Activated gamma-delta T cell treated with anti-CD3 and anti-CD28 coated beads, Interleukin-2, amount 50 U/mL, for 16 hours (primary cell): ENCODE measurements around the gene HTN3.
"Not testable (repeated sequence)": the region's sequence is repeated elsewhere in the genome, so short reads cannot be mapped to it uniquely, and the experiment has no call there.

ENCODE experiments used
- DNase-seq: peaks from one replicate; pipeline ENCODE4 v3.0.0-alpha.2; 2020; ENCODE audit warnings: low read depth

Gene HTN3

DNA sequence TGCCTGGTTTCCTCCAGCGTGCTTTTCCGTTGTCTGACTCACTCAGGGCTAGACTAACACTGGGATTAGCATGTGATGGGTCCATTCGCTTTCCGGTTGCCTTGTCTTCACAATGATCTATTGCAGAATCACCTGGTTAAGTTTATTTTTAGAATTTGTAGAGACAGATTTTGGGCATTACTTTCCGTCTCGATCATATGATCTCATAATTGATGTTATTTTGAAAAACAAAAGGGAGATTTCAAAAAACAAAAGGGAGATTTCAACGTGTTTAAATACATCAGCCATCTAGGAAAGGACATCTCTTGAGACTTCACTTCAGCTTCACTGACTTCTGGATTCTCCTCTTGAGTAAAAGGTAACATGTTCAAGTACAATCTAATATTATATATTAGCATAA is at the start of gene HTN3:
HTN3 (plus strand) TSS at position 301 of the 400 bp plus-strand sequence. CDS start 2,282 bp downstream, outside the sequence.
- DNase-seq: not testable (repeated sequence)

DNA sequence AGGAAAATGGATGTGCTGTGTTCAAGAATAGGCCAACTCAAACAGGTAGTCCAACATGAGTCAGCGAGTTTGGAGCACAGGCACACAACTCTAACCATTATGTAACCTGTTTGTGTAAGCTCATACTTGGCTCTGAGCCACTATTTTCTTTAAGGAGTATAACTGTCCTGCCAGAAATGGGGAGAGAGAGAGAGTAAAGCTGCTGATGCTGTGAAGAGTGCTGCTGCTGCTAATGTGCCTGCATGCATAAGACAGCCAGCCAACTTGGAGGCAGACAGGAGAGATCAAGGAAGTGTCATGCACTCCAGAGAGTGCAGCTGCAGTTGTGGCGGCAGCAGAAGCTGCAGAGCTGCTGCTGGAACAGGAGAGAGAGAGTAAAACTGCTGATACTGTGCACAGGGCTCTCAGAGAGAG is 44.2 kb upstream of the HTN3 start:
- no peak for DNase-seq

DNA sequence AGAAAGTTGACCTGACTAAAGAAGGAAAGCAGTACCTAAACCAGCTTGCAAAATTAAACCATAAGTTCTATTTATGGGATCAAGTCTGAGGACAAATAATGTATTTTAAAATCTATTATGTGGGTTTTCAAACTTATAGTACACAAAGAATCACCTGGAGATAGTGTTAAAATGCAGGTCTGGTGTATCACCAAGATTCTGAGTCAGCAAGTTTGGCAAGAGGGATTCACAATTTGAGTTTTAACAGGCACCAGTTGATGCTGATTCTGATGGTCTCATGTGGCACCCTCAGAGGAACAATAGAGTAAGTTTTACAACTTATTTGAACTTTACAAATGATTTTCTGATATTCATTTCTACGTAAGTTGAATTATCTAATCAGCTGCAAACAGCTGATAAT is 41.6 kb upstream of the HTN3 start:
- DNase-seq: no peak

DNA sequence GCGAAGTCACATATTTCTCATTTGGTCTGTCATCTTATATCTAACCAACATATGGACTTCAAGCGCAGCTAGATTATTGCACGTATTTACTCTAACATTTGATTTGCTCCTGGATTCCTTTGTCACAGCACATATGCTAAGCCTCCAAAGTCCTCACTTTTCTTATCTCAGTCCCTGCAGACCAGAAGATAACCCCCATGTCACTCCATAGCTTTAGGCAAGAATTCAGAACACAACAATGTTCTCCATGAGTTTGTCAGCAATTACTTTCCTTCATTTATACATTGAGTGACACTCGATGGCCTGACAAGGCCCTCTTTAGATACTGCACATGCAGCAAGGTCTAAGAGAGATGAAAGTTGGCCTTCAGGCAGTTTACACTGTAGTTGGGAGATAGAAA is 37.2 kb upstream of the HTN3 start:
- DNase-seq: no peak

DNA sequence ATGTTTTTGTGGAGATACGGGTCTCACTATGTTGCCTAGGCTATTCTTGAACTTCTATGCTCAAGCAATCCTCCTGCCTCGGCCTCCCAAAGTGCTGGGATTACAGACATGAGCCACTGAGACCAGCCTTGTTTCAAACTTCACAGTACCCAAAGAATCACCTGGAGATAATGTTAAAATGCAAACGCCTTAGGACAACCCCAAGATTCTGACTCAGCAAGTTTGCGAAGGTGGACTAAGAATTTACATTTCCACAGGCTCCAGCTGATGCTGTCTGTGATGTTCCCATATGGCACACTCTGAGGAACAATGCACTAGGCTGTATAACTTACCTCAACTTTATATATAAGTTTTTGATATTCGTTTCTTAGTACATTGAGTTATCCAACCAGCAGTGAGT is 33.5 kb upstream of the HTN3 start:
- DNase-seq: no peak

DNA sequence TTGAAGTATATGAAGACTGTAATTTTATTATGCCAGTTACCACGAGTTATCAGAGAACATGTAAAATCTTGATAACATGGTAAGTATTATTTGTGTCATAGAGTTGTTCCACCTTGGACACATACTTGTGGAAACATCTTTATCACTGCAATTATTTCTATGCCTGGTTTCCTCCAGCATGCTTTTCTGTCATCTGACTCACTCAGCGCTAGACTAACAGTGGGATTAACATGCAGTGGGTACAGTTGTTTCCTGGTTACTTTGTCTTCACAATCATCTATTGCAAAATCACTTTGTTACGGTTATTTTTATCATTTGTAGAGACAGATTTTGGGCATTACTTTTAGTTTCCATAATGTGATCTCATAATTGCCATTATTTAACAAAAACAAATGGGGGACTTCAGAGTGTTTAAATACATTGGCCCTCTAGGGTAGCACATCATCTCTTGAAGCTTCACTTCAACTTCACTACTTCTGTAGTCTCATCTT is 32.7 kb upstream of the HTN3 start, which contains the start of gene STATH:
STATH (plus strand) TSS at position 441 of the 491 bp plus-strand sequence. CDS start 2,472 bp downstream, outside the sequence.
- DNase-seq: no peak

DNA sequence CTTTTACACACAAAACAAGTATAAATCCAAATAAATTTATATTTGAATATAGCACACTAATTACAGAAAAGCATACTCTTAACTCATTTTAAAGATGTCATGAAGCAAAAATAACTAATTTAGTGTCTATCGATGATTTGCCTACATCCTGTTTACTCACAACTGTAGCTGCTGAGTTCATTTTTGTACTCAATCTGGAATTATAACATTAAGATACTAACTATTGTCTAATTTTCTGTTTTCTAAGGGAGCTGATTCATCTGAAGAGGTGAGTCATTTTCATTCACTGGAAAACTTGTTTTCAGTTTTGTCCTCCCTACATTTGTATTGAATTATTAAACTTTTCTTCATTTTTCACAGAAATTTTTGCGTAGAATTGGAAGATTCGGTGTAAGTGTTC is 28.8 kb upstream of the HTN3 start:
- no peak for DNase-seq

DNA sequence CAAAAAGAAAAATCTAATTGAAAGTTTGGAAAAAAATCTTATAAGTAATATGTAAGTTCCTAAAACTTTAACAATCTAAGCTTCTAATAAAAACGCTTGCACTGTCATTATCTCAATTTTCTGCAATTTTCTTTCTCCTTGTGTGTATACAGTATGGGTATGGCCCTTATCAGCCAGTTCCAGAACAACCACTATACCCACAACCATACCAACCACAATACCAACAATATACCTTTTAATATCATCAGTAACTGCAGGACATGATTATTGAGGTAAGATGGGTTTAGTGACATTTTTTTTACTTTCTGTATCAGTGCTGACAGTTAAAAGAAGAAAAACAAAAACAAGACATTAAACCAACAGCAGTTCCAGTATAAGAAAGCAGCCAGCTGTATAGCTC is 27.5 kb upstream of the HTN3 start:
- no peak for DNase-seq

DNA sequence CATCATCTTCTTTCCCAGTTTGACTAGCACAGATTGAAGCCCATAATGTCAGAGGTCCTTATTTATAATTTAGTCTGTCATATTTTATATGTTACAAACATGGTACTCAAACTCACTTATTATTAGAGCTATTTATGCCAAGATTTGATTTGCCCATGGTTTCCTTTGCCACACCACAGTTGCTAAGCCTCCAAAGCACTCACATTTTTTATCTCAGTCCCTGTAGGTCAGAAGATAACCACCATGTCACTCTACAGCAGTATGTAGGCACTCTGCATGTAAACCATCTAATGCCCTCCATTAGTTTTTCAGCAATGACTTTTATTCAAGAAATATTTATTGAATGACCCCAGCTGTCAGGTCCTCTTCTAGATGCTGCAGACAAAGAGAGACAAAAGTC is 25.8 kb upstream of the HTN3 start:
- no peak for DNase-seq

DNA sequence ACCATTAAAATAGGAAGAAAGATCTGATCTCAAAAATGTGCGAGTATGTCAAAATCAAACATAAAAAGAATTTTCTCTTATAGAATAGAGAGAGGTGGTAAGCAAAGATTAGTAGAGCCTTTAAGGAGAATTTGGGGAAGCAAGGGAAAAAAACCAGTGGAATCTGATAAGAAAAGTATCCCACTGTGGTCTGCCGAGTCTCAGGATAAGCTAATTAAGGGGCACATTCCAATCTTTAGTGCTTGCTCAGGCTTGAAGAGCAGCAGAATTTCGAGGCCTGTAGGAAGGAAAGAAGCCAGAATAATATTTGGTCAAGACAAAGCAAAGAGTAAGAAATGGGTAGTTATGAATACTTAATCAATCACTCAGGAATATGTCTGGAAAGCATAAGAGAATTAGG is 19.5 kb upstream of the HTN3 start:
- no peak for DNase-seq

DNA sequence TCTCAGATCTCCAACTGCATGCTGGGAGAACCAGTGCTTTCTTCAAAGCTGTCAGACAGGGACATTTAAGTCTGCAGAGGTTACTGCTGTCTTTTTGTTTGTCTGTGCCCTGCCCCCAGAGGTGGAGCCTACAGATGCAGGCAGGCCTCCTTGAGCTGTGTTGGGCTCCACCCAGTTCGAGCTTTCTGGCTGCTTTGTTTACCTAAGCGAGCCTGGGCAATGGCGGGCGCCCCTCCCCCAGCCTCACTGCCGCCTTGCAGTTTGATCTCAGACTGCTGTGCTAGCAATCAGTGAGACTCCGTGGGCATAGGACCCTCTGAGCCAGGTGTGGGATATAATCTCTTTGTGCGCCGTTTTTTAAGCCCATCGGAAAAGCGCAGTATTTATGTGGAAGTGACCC is 9.3 kb upstream of the HTN3 start:
- DNase-seq: not testable (repeated sequence)

DNA sequence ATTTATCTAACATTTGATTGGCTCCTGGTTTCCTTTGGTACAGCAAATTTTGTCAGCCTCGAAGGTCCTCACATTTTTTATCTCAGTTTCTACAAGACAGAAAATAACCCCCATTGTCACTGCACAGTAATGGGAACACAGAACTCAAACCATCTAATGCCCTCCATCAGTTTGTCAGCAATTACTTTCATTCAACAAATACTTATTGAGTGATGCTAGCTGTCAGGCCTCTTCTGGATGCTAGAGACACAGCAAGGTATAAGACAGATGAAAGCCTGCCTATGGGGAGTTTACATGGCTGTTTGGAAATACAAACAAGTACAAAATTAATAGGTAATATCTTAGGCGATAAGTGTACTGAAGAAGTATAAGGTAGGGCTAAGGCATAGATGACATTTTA is 5.0 kb upstream of the HTN3 start:
- DNase-seq: no peak

DNA sequence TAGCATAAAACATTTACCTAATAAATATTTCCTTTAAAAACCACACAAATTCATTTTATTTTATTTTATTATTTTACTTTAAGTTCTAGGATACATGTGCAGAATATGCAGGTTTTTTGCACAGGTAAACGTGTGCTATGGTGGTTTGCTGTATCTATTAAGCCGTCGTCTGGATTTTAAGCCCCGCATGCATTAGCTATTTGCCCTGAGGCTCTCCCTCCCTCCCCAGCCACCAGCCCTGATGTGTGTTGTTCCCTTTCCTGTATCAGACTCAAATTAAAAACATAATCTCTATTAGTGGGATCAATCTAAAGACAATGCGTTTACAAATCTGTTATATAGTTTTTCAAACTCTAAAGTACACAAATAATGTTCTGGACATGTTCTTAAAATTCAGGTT is 1.2 kb upstream of the HTN3 start:
- DNase-seq: no peak

DNA sequence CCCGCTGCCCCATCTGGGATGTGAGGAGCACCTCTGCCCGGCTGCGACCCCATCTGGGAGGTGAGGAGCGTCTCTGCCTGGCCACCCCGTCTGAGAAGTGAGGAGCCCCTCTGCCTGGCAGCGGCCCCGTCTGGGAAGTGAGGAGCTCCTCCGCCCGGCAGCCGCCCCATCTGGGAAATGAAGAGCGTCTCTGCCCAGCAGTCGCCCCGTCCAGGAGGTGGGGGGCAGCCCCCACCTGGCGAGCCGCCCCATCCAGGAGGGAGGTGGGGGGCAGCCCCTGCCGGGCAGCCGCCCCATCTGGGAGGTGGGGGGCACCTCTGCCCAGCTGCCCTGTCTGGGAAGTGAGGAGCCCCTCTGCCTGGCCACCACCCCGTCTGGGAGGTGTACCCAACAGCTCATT is 9.3 kb downstream of the HTN3 start:
- DNase-seq: not testable (repeated sequence)

DNA sequence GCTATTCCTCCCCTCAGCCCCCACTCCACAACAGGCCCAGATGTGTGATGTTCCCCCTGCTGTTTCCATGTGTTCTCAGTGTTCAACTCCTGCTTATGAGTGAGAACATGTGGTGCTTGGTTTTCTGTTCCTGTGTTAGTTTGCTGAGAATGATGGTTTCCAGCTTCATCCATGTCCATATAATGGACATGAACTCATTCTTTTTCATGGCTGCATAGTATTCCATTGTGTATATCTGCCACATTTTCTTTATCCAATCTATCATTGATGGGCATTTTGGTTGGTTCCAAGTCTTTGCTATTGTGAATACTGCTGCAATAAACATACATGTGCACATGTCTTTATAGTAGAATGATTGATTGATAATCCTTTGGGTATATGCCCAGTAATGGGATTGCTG is 11.7 kb downstream of the HTN3 start:
- not testable (repeated sequence) for DNase-seq

DNA sequence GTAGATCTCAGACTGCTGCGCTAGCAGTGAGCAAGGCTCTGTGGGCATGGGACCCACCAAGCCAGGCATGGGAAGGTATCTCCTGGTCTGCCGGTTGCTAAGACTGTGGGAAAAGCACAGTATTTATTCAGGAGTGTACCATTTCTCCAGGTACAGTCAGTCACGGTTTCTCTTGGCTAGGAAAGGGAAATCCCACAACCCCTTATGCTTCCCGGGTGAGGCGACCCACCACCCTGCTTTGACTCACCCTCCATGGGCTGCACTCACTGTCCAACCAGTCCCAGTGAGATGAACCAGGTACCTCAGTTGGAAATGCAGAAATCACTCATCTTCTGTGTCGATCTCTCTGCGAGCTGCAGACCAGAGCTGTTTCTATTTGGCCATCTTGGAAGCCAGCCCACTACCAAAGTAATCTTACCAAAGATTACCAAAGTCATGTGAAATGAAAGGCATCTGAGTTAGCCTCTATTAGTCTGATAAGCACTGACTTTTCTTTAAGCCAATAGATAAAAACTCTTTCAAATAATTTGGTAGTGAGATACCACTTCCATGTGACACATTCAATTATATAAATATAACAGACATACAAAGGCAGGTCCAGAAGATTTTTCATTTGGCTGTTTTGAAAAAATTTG is 13.5 kb downstream of the HTN3 start:
- no peak for DNase-seq

DNA sequence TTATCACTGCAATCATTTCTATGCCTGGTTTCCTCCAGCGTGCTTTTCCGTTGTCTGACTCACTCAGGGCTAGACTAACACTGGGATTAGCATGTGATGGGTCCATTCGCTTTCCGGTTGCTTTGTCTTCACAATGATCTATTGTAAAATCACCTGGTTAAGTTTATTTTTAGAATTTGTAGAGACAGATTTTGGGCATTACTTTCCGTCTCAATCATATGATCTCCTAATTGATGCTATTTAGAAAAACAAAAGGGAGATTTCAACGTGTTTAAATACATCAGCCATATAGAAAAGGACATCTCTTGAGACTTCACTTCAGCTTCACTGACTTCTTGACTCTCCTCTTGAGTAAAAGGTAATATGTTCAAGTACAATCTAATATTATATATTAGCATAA is 21.9 kb downstream of the HTN3 start, which contains the start of gene HTN1:
HTN1 (plus strand) TSS at position 301 of the 400 bp plus-strand sequence. CDS start 2,639 bp downstream, outside the sequence.
- not testable (repeated sequence) for DNase-seq

DNA sequence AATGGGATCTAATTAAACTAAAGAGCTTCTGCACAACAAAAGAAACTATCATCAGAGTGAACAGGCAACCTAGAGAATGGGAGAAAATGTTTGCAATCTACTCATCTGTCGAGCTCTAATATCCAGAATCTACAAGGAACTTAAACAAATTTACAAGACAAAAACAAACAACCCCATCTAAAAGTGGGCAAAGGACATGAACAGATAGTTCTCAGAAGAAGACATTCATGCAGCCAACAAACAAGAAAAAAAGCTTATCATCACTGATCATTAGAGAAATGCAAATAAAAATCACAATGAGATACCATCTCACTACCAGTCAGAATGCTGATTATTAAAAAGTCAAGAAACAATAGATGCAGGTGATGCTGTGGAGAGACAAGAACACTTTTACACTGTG is 28.3 kb downstream of the HTN3 start:
- not testable (repeated sequence) for DNase-seq

DNA sequence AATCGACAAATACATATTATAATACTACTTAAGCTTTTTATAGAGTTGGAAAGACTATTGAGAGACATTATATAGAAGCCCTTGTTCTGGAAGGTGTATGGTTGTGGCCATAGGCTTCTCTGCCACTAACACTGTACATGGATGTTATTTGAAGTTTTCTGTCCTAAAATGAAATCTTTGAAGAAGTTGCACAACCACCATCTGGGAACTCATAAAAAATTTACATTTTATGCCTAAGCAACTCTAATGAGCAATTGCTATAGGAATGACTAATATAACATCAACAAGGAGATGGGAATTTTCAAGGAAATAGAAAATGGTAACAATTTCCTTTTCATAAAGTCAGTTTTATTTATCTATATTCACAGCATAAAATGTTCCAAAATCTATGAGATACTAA is 29.4 kb downstream of the HTN3 start:
- DNase-seq: no peak

DNA sequence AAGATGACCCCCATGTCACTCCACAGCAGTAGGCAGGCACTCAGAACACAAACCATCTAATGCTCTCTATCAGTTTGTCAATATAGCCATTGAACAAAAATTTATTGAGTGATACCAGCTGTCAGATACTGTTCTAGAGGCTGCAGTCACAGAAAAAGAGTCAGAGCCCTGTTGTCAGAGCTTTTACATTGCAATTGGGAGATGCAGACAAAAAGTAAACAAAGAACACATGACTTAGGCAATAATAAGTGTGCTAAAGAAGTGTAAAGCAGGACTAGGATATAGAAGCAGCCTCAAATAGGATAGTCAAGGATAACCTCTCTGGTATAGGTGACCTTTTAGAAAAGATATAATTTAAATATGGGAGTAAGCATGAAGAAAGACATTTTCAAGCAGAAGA is 30.9 kb downstream of the HTN3 start:
- DNase-seq: no peak

DNA sequence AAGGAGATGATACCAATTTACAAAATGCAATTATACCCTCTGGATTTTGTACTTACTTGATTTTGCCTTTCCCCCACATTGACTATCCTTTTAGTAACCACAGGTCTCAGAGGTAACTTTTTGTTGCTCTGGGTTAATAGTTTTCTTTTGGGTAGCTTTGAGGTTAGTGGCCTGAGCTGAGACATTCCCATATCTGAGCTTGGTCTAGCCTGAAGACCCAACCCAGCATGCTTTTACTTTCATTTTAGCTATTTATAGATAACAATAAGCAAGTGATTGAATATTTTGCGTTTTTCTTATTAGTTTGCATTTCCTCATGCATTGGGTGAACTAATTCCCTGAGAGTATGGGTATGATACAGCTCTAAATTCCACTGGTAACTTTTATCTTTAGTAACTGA is 33.7 kb downstream of the HTN3 start:
- DNase-seq: no peak

DNA sequence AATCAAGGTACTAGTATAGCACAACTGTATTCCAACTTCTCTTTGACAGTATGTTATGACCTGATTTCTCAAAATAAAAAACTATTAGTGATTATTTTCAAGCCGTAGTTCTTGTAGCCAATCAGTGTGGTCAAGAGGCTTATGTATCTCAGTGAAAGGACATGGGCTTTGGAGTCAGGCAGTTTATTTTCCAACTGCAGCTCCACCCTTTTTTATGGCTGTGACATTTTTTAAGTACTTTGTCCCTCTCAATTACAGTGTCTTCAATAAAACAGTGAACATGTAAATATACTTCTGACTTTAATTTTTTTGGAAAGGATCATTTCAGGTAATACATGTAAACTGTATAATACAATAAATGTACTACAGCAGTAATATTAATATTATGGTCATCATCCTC is 51.9 kb downstream of the HTN3 start:
- no peak for DNase-seq
